NCI-H2196 (cell line): Measurements from ENCODE around the gene ZNF780B.
A peak's percentile ranks its signal among the peaks of the same experiment; 100 is the strongest.

ENCODE experiments used
- DNase-seq: peaks from one replicate; lab custom pipeline; 2025; ENCODE audit not compliant: unreplicated experiment; lab: John Stamatoyannopoulos, UW

Gene ZNF780B

DNA sequence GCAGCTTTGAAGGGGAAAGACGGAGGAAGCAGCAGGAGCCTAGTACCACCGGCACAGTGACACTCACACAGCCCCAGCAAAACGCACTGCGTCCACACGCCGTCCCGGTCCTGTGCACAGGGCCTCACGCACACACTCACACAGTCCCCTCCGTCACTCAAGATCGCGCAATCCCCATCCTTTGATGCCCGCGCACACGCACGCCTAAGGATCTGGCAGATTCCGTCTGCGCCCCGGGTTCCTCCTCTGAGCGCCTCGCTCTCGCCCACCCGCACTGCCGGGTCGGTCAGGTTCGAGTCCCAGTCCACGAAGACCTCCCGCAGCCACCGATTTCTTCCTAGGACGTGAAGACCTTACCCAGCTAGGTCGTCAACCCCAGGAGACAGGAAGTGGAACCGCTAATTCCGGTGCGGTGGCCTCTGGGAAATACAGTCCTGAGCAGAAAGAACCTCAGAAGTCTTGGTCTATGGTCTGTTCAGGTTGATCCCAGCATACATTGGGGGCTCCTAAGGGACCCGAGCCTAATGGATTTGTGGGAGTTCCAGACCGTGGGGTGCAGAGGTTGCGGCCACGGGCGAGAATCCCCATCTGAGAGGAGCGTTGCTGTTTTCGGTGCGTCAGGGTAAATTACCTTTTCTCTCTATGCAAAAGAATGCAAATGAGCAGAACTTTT, at the start of gene ZNF780B:
ZNF780B (minus strand) TSS at position 400 of the 673 bp plus-strand sequence. CDS start 5,899 bp downstream, outside the sequence.
- peak; percentile 42 for DNase-seq

DNA sequence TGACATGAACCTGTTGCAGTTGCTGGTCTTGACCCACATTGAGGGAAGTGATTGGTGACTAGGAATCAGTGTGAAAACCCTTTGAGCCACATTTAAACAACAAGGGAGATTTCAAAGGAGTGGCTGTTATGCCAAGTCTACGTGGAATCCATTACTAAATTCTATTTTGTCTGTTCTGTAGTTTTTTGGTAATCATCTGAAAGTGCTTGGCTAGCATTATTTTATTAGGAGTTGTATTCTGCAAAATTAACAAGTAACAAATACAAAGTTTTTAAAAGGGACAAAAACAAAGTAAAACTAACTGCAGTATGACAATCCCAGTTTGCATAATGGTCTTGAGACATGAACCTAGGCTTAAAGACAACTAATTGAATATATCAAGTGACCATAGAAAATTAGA, 48.7 kb upstream of the ZNF780B start:
- DNase-seq: no peak

DNA sequence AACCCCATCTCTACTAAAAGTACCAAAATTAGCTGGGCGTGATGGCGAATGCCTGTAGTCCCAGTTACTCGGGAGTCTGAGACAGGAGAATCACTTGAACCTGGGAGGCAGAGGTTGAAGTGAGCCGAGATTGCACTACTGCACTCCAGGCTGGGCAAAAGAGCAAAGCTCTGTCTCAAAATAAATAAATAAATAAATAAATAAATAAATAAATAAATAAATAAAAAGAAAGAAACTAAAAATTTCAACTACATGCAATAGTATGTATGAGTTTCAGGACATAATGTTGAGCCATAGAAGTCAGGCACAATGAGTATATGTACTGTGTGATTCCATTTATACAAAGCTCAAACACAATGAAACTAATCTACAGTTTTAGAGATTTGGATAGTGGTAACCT, 47.6 kb upstream of the ZNF780B start:
- DNase-seq: no peak

DNA sequence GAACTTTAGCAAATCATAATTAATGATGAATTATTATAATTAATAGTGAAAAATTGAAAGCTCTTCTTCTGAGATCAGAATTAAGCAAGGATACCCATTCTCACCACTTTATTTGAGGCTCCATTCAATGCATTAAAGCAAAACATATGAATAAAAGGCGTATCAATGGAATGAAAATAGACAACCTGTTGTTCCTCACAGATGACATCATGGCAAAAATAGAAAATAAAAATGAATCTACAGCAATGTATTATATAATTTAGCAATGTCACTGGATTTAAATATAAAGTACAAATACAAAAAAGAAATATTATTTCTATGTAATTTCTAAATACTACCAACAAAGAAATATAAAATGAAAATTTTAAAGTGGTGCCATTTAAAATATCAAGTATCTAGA, 45.8 kb upstream of the ZNF780B start:
- DNase-seq: no peak

DNA sequence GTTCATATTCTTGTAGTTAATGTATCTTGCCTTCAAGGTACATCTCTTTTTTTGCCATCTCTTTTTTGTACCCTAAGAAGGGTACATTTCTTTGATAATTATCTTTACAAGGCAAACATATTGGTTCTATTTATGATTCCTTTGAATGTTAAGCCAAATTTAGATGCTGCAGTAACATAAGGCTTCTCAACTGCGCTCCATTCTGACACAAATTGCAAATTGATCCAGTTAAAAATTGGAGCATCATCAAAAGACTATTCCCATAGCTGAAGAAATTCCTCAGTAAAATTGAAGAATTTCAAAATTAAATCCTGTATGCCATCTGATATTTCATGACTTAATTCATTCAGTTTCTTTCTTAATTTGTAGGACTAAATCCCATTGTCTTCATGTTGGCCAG, 37.4 kb upstream of the ZNF780B start:
- DNase-seq: no peak

GRCh38 chr19:40091205-40092129, 35.4 kb upstream of the ZNF780B start:
- DNase-seq: no peak

DNA sequence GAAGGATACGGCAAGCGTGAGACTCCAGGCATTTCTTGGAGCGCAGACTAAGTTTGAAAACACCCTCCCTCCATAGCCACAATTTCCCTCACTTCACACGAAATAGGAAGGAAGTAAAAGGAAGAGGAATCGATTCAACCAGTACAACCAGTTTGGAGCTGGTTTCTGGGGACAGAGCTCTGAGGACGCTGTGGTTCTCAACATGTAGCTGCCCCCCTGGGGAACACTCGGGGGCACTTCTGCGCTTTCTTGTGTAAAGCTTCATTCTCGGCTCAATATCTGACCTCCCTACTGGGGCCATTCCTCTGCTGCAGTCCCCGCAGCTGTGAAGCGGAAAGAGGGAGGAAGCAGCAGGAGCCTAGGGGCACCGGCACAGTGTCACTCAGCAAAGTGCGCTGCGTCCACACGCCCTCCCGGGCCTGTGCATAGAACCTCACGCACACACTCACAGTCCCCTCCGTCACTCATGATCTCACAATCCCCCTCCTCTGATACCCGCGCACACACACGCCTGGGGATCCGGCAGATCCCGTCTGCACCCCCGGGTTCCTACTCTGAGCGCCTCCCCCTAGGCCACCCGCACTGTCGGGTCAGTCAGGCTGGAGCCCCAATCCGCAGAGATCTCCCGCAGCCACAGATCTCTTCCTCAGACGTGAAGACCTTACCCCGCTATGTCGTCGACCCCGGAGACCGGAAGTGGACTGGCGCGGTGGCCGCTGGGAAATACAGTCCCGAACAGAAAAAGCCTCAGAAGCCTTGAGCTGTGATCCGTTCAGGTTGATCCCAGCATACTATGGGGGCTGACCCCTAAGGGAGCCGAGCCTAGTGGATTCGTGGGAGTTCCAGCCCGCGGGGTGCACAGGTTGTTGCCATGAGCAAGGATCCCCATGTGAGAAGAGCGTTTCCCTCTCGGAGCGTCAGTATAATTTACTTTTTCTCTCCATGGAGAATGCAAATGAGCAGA, 34.5 kb upstream of the ZNF780B start, which contains the start of gene ZNF780A:
ZNF780A (minus strand) TSS at position 703 of the 964 bp plus-strand sequence. CDS start 6,190 bp downstream, outside the sequence.
- DNase-seq: peak; percentile 49

DNA sequence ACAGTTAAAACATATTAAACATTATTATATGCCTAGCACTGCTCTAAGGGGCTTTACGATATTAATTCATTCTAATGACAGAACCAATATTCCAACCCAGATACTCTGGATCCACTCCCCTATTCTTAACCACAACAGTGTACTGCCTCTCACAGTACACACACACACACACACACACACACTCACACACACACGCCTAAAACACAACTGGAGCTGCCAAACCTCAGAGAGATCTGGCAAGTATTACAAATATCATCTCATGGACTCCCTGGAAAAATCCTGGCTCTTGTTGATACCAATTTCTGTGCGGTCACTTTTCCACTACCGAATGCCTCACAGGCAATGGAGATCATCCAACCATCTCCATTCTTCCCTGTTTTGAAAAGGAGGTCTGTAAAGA, 33.4 kb upstream of the ZNF780B start:
- DNase-seq: no peak

GRCh38 chr19:40088299-40089047, 32.4 kb upstream of the ZNF780B start:
- no peak for DNase-seq

DNA sequence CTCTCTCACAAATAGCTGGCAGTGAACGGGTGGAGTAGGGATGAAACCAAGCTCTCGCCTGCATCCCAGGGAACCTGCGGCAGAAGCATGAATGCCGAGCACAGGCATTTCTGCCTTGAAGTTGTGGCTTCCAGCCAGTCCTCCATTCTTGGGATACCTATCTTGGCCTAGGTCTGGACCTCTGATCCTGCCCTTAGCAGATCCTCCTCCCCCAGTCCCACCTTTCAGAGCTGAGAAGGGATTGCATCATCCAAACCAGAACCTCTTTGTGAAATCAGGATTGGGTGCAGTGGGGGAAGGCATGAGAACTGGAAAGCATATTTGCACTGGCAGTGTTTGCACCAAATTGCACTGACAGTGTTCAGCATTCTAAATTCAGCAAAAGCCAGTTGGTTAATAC, 28.9 kb upstream of the ZNF780B start:
- no peak for DNase-seq

GRCh38 chr19:40081411-40081810, 25.4 kb upstream of the ZNF780B start:
- no peak for DNase-seq

GRCh38 chr19:40080289-40080688, 24.3 kb upstream of the ZNF780B start:
- DNase-seq: no peak

DNA sequence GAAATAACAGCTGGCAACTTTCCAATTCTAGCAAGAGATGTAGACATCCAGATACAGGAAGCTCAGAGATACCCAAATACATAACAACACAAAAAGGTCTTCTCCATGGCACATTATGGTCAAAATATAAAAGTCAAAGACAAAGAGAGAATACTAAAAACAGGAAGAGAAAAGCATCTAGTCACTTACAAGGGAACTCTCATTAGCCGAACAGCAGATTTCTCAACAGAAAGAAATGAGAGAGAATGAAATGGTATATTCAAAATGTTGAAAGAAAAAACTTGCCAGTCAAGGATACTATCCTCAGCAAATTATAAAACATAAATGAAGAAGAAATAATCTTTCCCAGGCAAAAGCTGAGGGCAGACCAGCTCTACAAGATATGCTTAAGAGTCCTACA, 22.3 kb upstream of the ZNF780B start:
- no peak for DNase-seq

GRCh38 chr19:40070058-40070457, 14.0 kb upstream of the ZNF780B start:
- no peak for DNase-seq

DNA sequence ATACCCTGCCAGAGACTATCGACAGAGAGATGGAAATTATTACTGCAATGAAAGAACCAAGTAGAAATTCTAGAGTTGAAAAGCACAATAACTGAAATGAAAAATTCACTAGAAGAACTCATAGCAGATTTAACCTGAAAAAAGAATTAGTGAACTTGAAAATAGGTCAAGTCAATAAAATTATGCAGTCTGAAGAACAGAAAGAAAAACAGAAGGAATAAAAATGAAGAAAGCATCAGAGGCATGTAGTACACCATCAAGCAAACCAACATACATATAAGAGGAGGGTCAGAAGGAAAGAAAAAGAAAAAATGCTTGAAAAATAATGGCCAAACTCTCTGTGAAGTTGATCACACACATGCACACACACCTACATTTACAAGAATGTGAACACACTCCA, 3.6 kb upstream of the ZNF780B start:
- no peak for DNase-seq

DNA sequence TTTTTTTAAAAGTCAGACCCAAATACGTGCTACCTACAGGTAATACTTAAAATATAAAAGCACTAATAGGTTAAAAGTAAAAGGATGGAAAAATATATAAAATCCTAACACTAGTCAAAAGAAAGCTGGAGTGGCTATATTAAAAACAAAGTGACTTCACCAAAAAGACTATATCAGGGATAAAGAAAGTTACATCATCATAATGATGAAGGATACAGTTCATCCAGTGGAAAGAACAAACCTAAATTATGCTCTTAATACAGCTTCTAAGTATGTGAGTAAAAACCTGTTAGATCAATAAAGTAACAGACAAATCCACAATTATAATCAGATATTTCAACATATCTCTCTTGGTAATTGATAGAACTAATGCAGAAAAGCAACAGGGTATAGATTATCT, 1.1 kb upstream of the ZNF780B start:
- no peak for DNase-seq

- DNase-seq: no peak
Observed at GRCh38 chr19:40056505-40056904, 474 bp upstream of the ZNF780B start.

DNA sequence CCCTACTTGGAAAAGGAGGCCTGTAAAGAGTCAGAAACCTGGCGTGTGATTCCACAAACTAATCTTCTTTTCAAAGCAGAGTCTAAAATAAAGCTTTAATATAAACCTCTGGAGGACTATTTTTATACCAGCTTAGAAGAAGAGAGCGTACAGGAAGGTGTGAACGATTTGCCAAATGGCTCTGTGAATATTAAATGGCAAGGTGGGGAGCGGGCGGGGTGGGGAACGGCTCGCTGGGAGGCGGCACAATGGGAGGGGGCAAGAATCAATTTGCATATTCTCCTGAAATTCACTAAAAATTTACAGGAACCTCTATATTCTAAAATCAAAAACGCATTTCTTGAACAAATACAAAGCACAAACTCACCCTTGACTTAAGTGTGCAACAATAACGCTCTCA, 982 bp downstream of the ZNF780B start:
- DNase-seq: no peak

GRCh38 chr19:40054632-40055031, 1.4 kb downstream of the ZNF780B start:
- no peak for DNase-seq

DNA sequence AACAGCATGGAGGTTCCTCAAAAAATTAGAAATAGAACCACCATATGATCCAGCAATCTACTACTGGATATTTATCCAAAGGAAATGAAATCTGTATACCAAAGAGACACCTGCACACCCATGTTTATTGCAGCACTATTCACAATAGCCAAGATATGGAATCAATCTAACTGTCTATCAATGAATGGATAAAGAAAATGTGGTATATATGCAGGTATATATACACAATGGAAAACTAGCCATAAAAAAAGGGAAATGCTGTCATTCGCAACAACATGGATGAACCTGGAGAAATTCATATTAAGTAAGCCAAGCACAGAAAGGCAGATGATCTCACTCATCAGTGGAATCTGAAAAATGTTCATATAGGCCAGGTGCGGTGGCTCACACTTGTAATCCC, 2.5 kb downstream of the ZNF780B start:
- no peak for DNase-seq
